GM21423 (cell line): ENCODE measurements around the gene ACAA1.

Experiments
- ATAC-seq: cut with Tn5 transposase; IDR thresholded peaks from one replicate; pipeline ENCODE4 v1.9.1; 2021; ENCODE audit warnings: mild to moderate bottlenecking, moderate library complexity; ENCODE audit not compliant: unreplicated experiment

The ACAA1 gene

GRCh38 chr3:38154625-38155255, 17.8 kb upstream of the ACAA1 start:
- no peak for ATAC-seq

DNA sequence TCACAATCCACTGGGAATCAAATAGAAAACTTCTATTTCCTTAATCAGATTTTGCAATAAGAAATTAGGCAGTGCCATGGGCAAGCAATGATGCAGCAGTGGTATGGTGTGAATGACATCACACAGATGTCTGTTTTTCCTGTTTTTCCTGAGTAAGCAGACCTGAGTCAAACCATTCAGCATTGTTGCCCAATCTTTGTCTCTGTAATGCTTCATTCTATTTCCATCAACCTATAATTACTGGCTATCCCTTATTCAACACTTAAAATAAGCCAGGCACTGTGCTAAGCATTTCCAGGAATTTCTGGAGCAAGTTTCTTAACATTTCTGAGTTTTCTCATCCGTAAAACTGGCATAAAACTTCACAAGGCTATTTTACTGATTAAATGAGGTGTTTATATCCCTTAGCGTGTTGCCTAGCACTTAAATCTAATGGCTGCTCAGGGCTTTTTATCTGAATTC, 17.1 kb upstream of the ACAA1 start:
- ATAC-seq, result no peak

DNA sequence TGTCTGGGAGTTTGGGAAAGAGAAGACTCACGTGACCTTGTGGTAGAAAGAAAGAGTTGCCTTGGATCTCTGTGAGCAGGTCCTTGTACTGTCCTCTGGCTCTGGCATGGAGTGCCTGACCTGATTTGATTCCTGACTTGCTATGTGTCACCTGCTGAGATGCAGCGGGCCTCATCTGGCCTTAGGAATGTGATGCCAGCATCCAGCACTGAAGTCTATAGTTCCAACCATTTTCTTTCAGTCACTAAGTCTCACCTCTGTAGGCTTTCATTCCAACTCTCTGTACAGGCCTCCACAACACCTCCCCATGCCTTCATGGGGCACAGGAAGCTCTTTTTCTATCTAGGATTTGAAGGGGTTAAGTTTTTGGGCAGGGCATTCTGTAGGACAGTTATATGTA, 16.3 kb upstream of the ACAA1 start:
- no peak for ATAC-seq

- ATAC-seq, result no peak
These were observed 15.7 kb upstream of the ACAA1 start for GRCh38 chr3:38152609-38153008.

- ATAC-seq, result no peak
These were observed 14.8 kb upstream of the ACAA1 start for GRCh38 chr3:38151667-38152265.

GRCh38 chr3:38150780-38151528, 14.0 kb upstream of the ACAA1 start:
- no peak for ATAC-seq

GRCh38 chr3:38149708-38150107, 12.8 kb upstream of the ACAA1 start:
- ATAC-seq, result no peak

GRCh38 chr3:38148311-38148882, 11.5 kb upstream of the ACAA1 start:
- ATAC-seq, result no peak

DNA sequence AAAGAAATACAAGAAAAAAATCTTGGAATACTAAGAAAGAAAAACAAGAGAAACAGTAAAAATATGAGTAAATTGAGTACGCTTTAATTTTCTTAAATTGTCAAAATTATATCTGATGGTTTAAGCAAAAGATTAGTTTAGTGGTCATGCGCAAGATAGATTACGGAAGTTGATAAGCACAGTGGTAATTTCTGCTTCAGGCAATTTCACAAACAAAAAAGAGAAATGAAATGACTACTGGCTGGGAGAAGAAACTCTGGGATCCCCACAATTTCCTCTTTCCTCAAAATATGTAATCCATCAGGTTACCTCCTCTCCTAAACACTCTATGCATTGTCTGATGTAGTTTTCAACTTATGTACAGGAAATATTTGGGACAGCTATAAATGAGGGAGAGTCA, 10.5 kb upstream of the ACAA1 start:
- ATAC-seq, result no peak

- ATAC-seq, result no peak
These were observed 9.6 kb upstream of the ACAA1 start for GRCh38 chr3:38146504-38146903.

DNA sequence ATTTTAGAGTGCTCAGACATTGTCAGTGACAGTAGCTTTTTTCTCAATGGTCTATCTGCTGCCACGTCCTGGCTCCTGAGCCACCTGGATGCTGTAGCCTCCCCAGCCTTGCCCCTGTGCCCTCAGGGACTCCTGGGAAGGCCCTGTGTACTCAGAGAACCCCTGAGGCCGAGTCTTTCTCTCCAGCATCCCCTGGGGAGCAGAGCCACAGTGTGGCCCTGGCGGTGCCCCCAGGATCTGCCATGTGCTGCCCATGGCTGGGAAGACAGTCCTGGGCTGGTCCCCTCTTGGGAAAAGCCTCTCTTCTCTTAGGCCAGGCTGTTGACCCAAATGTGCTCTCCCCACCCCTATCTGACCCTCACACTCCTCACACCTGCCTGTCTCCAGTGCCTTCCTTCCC, 6.6 kb upstream of the ACAA1 start:
- no peak for ATAC-seq

DNA sequence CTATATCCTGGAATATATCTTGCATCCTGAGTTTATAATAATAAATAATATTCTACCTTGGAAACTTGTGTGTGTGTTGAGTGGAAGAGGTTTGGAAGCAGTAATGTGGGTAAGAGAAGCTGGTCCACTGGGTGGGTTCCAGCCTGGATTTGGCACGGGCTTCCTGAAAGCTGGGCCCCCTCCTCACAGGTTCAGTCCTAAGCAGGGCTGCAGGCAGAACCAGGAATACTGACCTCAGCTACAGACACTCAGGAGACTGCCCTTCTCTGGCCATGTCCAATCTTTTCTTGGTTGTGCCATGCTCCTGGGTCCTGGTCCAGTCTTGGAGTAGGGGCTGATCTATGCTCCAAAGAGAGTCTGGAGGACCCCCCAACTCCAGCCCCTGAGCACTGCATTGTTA, 6.0 kb upstream of the ACAA1 start:
- no peak for ATAC-seq

GRCh38 chr3:38141952-38142273, 5.0 kb upstream of the ACAA1 start:
- ATAC-seq, result no peak

- no peak for ATAC-seq
These were observed 4.4 kb upstream of the ACAA1 start for GRCh38 chr3:38141173-38141951.

GRCh38 chr3:38140326-38141172, 3.6 kb upstream of the ACAA1 start:
- ATAC-seq, result no peak

GRCh38 chr3:38139652-38140051, 2.7 kb upstream of the ACAA1 start:
- ATAC-seq, result no peak

- no peak for ATAC-seq
These were observed 2.3 kb upstream of the ACAA1 start for GRCh38 chr3:38139191-38139590.

GRCh38 chr3:38138349-38139190, 1.6 kb upstream of the ACAA1 start, which contains the start of gene MYD88:
Gene MYD88, plus strand, starts transcription at chr3:38138661. Its CDS starts 40 bp downstream, at chr3:38138701.
- ATAC-seq, result peak; percentile 42

- ATAC-seq, result no peak
These were observed 855 bp upstream of the ACAA1 start for GRCh38 chr3:38137615-38138348.
